ENCODE results near the gene ULBP1.
"Not testable (repeated sequence)": the region's sequence is repeated elsewhere in the genome, so short reads cannot be mapped to it uniquely, and the experiment has no call there.

GRCh38 chr6:149974394-149974793 lies 10.7 kb downstream of the ULBP1 start:
- TF ChIP-seq CTCF, POLR2A (IDR thresholded peaks at IDR 0.05): not testable (repeated sequence)
